SU-DHL-6 (cell line): ENCODE data around the gene HELZ2.

ENCODE experiments used
- H2AFZ ChIP-seq: fragments of 200-600 bp; sonication (generic); 2 replicates; pipeline ENCODE4 v1.6.1; 2014; ENCODE audit warnings: low read depth, mild to moderate bottlenecking, moderate library complexity, mixed read lengths, antibody characterized with exemption, low read length; ENCODE audit not compliant: severe bottlenecking
- H3F3A ChIP-seq: fragments of 200-600 bp; shearing (Covaris generic); 2 replicates; pipeline ENCODE4 v1.6.0; 2016; ENCODE audit warnings: antibody characterized with exemption, mild to moderate bottlenecking; ENCODE audit not compliant: insufficient read depth
- H3K27ac ChIP-seq: fragments of 200-600 bp; sonication (generic); 2 replicates; pipeline ENCODE4 v1.5.1; 2016; ENCODE audit warnings: low read depth, mild to moderate bottlenecking, low read length, moderate library complexity, mixed read lengths
- H3K27me3 ChIP-seq: fragments of 200-600 bp; sonication (generic), shearing (Covaris generic); 2 replicates; pipeline ENCODE4 v1.6.0; 2014; ENCODE audit warnings: mild to moderate bottlenecking, low read length
- H3K36me3 ChIP-seq: fragments of 200-600 bp; sonication (generic); 2 replicates; pipeline ENCODE4 v1.6.1; 2014; ENCODE audit warnings: mild to moderate bottlenecking, low read length, mixed read lengths
- H3K4me2 ChIP-seq: fragments of 300-600, 200-600 bp; shearing (Covaris generic), sonication (generic); 2 replicates; pipeline ENCODE4 v1.6.0; 2014; ENCODE audit warnings: low read length, low read depth, mild to moderate bottlenecking; ENCODE audit not compliant: poor library complexity, severe bottlenecking
- H3K4me3 ChIP-seq: fragments of 200-600 bp; sonication (generic); 2 replicates; pipeline ENCODE4 v1.5.1; 2014; ENCODE audit warnings: antibody characterized with exemption, low read length, mild to moderate bottlenecking, mixed read lengths; ENCODE audit not compliant: insufficient read depth, poor library complexity, severe bottlenecking
- H3K79me2 ChIP-seq: fragments of 200-600 bp; sonication (generic); 2 replicates; pipeline ENCODE4 v1.6.1; 2014; ENCODE audit warnings: mild to moderate bottlenecking, low read length, moderate library complexity; ENCODE audit not compliant: insufficient read depth
- H3K9ac ChIP-seq: fragments of 200-600 bp; sonication (generic); 2 replicates; pipeline ENCODE4 v1.7.0; 2014; ENCODE audit warnings: mild to moderate bottlenecking, low read length
- H3K9me2 ChIP-seq: fragments of 200-600 bp; sonication (generic); replicated peaks from 2 replicates; pipeline ENCODE4 v1.6.1; 2014; ENCODE audit warnings: low read length; ENCODE audit not compliant: insufficient read depth
- H3K9me3 ChIP-seq: fragments of 200-600 bp; sonication (generic); 2 replicates; pipeline ENCODE4 v1.6.1; 2014; ENCODE audit warnings: low read length, mixed read lengths; ENCODE audit not compliant: insufficient read depth
- H4K20me1 ChIP-seq: fragments of 200-600 bp; sonication (generic); 2 replicates; pipeline ENCODE4 v1.6.1; 2014; ENCODE audit warnings: low read depth, mild to moderate bottlenecking, antibody characterized with exemption, low read length, moderate library complexity, mixed read lengths
- EZH2phosphoT487 ChIP-seq: fragments of 200-600 bp; sonication (generic), shearing (Covaris generic); conservative IDR thresholded peaks from 2 replicates; pipeline ENCODE4 v1.6.1; 2018; ENCODE audit warnings: mild to moderate bottlenecking, antibody characterized with exemption, low read length, moderate library complexity, mixed read lengths
- TF ChIP-seq, protein P1 (sequence below): fragments of 200-600 bp; sonication (generic); IDR thresholded peaks from one replicate; pipeline ENCODE4 v1.5.1; 2017; ENCODE audit warnings: antibody characterized with exemption, mild to moderate bottlenecking, low read length, moderate library complexity; ENCODE audit not compliant: insufficient read depth, poor library complexity, severe bottlenecking

HELZ2 gene

GRCh38 chr20:63525185-63525584 is 48.9 kb downstream of the HELZ2 start:
- no peaks in the 10 kb centered on the region for H3K9me3 ChIP-seq
- no peak overlapping the region for H2AFZ ChIP-seq
- H3K36me3 ChIP-seq, result peaks cover 3% of the 10 kb centered on the region; the same call in 1 of the 2 replicates
- H4K20me1 ChIP-seq, result no peaks in the 10 kb centered on the region
- TF ChIP-seq, protein P1, sequence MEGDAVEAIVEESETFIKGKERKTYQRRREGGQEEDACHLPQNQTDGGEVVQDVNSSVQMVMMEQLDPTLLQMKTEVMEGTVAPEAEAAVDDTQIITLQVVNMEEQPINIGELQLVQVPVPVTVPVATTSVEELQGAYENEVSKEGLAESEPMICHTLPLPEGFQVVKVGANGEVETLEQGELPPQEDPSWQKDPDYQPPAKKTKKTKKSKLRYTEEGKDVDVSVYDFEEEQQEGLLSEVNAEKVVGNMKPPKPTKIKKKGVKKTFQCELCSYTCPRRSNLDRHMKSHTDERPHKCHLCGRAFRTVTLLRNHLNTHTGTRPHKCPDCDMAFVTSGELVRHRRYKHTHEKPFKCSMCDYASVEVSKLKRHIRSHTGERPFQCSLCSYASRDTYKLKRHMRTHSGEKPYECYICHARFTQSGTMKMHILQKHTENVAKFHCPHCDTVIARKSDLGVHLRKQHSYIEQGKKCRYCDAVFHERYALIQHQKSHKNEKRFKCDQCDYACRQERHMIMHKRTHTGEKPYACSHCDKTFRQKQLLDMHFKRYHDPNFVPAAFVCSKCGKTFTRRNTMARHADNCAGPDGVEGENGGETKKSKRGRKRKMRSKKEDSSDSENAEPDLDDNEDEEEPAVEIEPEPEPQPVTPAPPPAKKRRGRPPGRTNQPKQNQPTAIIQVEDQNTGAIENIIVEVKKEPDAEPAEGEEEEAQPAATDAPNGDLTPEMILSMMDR, result no peak
- TF ChIP-seq EZH2phosphoT487, result no peak
- 0 out of 2 replicates have a peak, but pooled peaks cover 3% of the 10 kb centered on the region for H3F3A ChIP-seq
- H3K4me3 ChIP-seq, result no peak overlapping the region
- no peak overlapping the region for H3K4me2 ChIP-seq
- H3K27me3 ChIP-seq, result no peaks in the 10 kb centered on the region
- no peaks in the 10 kb centered on the region for H3K79me2 ChIP-seq
- H3K9me2 ChIP-seq, result no peaks in the 10 kb centered on the region
- no peak overlapping the region for H3K9ac ChIP-seq
- H3K27ac ChIP-seq, result no peak overlapping the region
